Chondrocyte (in vitro differentiated cells): ENCODE data around the gene MYMK. TPM values are rescaled to one million over a fixed set of nuclear protein-coding genes. Genes with fewer than 3 reads are reported as not detected.
A peak's percentile ranks its signal among the peaks of the same experiment; 100 is the strongest.

Experiments
- DNase-seq: peaks from one replicate; pipeline ENCODE4 v3.0.0; 2021; ENCODE audit warnings: mixed read lengths, low spot score
- H3K27ac Mint-ChIP-seq: one replicate; pipeline ENCODE4 v1.8.0; 2021; ENCODE audit warnings: mild to moderate bottlenecking, moderate library complexity, mixed read lengths; ENCODE audit not compliant: unreplicated experiment
- H3K27me3 Mint-ChIP-seq: 2 replicates; pipeline ENCODE4 v1.8.0; 2021; ENCODE audit warnings: low read depth, mixed read lengths
- H3K36me3 Mint-ChIP-seq: 2 replicates; pipeline ENCODE4 v1.8.0; 2021; ENCODE audit warnings: low read depth, mixed read lengths
- H3K4me1 Mint-ChIP-seq: 2 replicates; pipeline ENCODE4 v1.8.0; 2021; ENCODE audit warnings: low read depth, mild to moderate bottlenecking, mixed read lengths
- H3K4me3 Mint-ChIP-seq: one replicate; pipeline ENCODE4 v1.8.0; 2021; ENCODE audit warnings: mild to moderate bottlenecking, moderate library complexity, mixed read lengths; ENCODE audit not compliant: unreplicated experiment
- H3K9me3 Mint-ChIP-seq: 2 replicates; pipeline ENCODE4 v1.8.0; 2021; ENCODE audit warnings: low read depth, mixed read lengths
- total RNA-seq: library from RNA; stranded (reverse); gene quantifications from 3 replicates; pipeline ENCODE4 v1.2.1, GENCODE V29; 2021
- TF ChIP-seq, protein P1 (sequence below): fragments of 200-600 bp; sonication (generic); IDR thresholded peaks from 2 replicates; pipeline ENCODE4 v1.5.0; 2021; ENCODE audit warnings: antibody characterized with exemption, mild to moderate bottlenecking, moderate library complexity

Gene MYMK
- total RNA-seq, 1 donor from 2014 or later = not detected

DNA sequence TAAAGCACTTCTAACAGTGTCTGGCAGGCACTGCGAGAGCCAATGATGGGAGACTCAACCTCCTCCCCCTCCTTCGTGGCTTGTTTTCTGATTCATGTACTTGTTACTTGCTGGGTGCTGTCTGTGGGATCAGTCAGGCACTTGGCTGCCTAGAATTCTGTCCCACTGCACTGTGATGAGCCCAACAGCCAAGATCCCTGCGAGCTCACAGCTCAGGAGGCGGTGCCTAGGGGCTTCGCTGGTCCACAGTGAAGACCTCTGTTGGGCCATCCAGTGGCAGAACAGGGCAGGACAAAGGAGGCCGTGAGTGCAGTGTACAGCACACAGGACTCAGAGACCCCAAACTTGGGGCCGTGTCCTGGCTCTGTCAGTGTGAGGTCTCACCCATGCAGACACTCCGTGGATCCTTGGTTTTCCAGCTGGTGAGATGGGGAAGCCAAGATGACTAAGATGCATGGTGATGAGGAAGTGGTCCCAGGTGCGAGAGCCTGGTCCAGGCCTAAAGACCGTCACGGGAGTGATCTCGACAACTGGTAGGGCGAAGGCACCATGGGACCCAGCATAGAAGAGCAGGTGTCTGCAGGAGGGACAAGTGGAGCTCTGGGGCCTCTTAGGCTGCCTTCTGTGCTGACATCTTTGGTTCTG is 19.5 kb downstream of the MYMK start:
- H3K9me3 Mint-ChIP-seq = peaks cover 17% of the 10 kb centered on the region
- TF ChIP-seq, protein P1, sequence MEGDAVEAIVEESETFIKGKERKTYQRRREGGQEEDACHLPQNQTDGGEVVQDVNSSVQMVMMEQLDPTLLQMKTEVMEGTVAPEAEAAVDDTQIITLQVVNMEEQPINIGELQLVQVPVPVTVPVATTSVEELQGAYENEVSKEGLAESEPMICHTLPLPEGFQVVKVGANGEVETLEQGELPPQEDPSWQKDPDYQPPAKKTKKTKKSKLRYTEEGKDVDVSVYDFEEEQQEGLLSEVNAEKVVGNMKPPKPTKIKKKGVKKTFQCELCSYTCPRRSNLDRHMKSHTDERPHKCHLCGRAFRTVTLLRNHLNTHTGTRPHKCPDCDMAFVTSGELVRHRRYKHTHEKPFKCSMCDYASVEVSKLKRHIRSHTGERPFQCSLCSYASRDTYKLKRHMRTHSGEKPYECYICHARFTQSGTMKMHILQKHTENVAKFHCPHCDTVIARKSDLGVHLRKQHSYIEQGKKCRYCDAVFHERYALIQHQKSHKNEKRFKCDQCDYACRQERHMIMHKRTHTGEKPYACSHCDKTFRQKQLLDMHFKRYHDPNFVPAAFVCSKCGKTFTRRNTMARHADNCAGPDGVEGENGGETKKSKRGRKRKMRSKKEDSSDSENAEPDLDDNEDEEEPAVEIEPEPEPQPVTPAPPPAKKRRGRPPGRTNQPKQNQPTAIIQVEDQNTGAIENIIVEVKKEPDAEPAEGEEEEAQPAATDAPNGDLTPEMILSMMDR = no peak
- no peak overlapping the region for H3K27ac Mint-ChIP-seq
- peaks cover 12% of the 10 kb centered on the region for H3K36me3 Mint-ChIP-seq
- no peak for DNase-seq
- peaks cover 29% of the 10 kb centered on the region for H3K4me1 Mint-ChIP-seq
- H3K4me3 Mint-ChIP-seq = no peak overlapping the region
- H3K27me3 Mint-ChIP-seq = peaks cover 2% of the 10 kb centered on the region

DNA sequence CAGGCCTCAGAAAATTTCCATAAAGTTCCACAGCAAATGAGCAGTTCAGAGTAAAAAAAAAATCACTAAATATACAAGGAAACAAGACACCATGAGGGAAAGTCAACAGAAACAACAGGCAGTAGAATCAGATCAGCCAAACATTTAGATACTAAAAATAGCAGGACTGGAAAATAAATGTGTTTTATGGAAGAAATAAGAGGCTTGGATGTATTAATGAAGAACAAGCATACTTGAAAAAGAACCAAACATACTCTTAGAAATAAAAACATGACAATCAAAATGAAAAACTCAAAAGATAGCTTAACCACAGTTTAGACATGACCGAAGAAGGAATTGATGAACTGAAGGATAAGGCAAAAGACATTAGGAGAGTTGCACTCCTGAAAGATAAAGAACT is 22.6 kb downstream of the MYMK start:
- peaks cover 14% of the 10 kb centered on the region for H3K4me1 Mint-ChIP-seq

DNA sequence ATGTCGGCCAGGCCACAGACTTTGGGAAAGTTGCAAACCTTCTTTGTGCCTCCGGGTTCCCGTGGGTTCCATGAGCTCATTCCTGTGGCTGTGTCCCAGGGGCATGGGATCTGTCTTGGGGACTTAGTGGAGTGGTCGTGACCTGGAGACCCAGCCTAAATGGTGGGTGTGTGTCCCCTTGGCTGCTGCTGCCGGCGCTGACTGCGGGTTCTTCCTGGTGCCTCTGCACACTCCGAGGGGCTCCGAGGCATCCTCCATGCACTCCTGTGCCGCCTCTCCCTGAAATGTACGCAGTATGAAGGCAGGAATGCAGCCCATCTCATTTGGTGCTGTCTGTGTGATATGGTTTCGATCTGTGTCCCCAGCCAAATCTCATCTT is 24.9 kb downstream of the MYMK start:
- H3K27ac Mint-ChIP-seq = no peak overlapping the region
- no peaks in the 10 kb centered on the region for H3K4me1 Mint-ChIP-seq
- H3K9me3 Mint-ChIP-seq = peaks cover 17% of the 10 kb centered on the region
- no peak overlapping the region for H3K4me3 Mint-ChIP-seq
- no peak for DNase-seq
- TF ChIP-seq, protein P1 = no peak
- peaks cover 14% of the 10 kb centered on the region for H3K36me3 Mint-ChIP-seq
- peaks cover 23% of the 10 kb centered on the region for H3K27me3 Mint-ChIP-seq

More for the DNA sequence above, 22.6 kb downstream of the MYMK start:
- Mint-ChIP-seq H3K27ac (no peak overlapping the region), H3K9me3 (peaks cover 17% of the 10 kb centered on the region), H3K27me3 (peaks cover 19% of the 10 kb centered on the region), H3K4me3 (no peak overlapping the region), H3K36me3 (peaks cover 14% of the 10 kb centered on the region)
- no peak for DNase-seq
- TF ChIP-seq, protein P1 = no peak

DNA sequence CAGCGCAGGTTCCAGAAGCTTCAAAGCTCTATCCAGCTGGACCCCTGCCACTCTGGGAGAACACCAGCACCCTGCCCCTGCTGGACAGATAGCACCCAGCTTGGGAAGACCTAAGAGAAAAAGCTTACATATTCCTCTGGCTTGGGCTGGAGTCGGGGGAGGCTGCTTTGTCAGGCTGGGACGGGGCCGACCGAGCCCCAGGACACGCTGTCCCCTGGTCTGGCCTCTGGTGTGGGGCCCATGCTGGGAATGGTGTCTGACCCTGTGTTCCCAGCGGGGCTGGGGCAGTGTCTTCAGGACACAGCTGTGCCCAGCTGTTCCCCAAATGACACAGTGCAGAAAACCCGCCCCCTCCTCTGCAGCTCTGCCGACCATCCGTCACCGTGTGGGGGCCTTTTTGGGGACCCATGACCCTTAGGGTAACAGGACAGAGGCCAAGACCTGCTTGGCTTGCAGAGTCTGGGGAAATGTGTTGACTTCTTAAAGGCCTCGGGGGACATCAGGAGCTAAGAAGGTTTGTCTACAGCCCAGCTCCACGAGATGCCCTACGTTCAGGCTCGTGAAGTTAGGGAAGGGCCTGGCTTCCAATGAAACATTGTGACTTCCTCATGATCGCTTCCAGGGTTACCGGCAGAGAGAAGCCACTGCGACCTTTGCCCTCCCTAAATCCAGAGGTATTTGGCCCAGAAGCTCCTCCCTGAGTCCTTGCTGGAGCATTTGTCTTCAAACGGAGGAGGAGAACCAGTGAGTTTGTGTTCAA is 25.4 kb downstream of the MYMK start:
- H3K27ac Mint-ChIP-seq = no peak overlapping the region
- peaks cover 17% of the 10 kb centered on the region for H3K9me3 Mint-ChIP-seq
- H3K4me3 Mint-ChIP-seq = no peak overlapping the region
- TF ChIP-seq, protein P1 = peak; percentile 21
- peaks cover 23% of the 10 kb centered on the region for H3K27me3 Mint-ChIP-seq
- no peak for DNase-seq
- peaks cover 14% of the 10 kb centered on the region for H3K36me3 Mint-ChIP-seq
- H3K4me1 Mint-ChIP-seq = no peaks in the 10 kb centered on the region

DNA sequence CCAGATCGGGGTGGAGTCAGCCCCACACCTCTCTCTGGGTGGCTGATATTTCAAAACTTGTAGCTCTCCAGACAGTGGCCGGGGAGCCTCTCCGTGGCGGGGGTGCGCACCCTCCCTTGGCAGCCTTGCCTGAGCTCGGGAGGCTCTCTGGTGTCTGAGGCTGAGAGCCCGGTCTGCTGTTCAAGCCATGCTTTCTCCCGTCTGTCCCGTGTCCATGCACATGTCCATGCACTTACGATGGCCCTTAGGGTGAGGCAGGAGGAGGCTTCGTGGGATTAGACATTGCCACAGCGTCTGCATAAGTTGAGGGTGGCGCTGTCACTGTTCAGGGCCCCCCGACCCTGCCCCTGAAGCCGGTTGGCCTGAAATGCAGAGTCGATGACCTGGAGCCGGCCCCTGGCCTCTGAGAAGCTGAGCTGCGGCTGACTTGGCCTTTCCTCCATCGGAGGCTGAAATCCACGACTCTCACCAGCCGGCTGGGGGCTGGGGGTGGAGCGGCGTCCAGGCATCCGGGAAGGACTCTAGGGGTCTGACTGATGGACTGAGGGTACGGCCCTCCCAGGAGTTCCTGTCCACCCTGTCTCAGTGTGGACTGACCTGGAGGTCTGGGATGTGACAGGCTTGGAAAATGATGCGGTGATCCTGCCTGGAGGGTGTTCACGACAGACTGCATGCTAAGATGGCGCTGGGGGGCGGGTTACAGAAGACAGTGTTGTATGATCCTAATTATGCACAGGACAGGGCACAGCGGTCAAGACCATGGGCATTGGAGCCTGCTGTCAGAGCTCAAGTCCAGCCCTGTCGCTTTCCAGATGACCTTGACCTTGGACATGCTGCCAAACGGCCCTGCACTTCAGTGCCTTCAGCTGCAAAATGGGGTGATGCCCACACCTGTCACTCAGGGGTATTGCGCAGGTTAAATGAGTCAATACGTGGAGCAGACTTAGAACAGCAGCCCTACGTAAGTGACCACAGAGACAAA is 27.6 kb downstream of the MYMK start:
- Mint-ChIP-seq H3K9me3 (peaks cover 10% of the 10 kb centered on the region), H3K27me3 (peaks cover 21% of the 10 kb centered on the region), H3K27ac (no peak overlapping the region), H3K4me3 (no peak overlapping the region), H3K36me3 (peaks cover 9% of the 10 kb centered on the region), H3K4me1 (peaks cover 11% of the 10 kb centered on the region)
- no peak for DNase-seq
- TF ChIP-seq, protein P1 = no peak
